GM18858 (cell line): ENCODE measurements around the gene IQSEC1.

Experiments used
- ATAC-seq: cut with Tn5 transposase; IDR thresholded peaks from one replicate; pipeline ENCODE4 v1.9.1; 2021; ENCODE audit not compliant: unreplicated experiment

Gene IQSEC1

GRCh38 chr3:13051066-13051465 lies 22.2 kb downstream of the IQSEC1 start:
- no peak for ATAC-seq

- no peak for ATAC-seq
Measured at GRCh38 chr3:13050446-13050845, 22.8 kb downstream of the IQSEC1 start.

GRCh38 chr3:13049400-13049799 lies 23.8 kb downstream of the IQSEC1 start:
- ATAC-seq: no peak

- no peak for ATAC-seq
Measured at GRCh38 chr3:13047296-13048165, 25.7 kb downstream of the IQSEC1 start.

DNA sequence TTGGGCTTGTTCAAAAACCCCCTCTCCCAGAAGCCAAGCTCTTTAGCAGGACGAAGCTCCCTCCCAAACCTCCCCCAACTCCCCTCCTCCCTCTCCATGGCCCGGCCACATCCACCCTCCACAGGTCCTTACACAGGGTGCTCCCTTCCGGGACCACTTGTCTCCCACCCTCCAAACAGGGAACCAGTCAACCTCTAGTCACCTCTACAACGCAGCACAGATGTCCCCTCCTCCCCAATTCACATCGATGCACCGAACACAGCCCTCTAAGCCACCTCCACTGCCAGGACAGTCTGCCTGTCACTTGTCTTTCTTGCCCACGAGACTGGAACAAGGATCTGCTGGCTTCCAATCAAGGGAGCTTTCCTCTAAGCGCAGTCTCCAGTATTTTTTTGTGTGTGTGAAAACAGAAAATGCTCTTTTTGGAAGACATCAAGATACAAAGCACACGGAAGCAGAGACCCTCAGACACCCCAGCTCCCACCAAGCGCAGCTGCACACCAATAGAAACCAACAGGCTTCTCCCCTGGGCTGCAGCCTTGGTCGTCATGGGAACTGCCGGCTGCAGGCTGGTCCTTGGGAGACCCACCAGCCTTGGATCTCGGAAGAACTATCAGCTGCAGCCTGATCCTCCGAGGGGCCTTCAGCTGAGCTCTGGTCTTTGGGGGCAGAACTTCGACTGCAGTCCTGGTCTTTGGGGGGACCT lies 26.5 kb downstream of the IQSEC1 start:
- ATAC-seq: peak; percentile 12

- peak; percentile 83 for ATAC-seq
Measured at GRCh38 chr3:13045904-13046568, 27.2 kb downstream of the IQSEC1 start.

DNA sequence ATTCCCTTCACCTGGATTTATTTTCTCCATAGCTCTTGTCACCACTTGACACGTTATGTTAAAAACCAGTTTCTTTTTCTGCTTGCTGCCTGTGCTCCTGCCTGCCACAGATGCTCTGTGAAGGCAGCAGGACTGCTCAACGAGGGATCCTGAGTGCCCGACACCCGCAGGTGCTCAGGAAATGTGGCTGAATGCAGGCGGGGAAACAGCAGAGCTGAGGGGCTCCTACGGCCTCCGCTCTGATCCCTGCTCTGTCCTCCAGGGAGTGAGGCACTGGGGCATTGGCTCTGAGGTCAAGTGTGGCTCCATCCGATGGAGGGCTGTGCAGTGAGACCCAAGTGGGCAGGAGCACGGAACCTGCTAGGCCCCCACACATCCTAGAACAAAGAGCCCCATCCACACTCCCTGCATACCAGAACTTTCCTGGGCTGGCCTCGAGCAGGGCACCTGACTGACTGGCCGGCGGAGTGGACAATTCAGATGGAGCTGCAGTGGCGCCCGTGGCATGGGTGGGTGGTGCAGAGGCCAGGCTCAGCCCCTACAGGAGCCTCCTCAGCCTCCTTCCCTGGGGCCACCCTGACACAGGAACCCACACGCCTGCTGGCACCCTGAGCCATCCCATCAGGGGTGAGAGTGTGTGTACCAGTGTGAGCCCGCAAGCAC lies 27.9 kb downstream of the IQSEC1 start:
- no peak for ATAC-seq

DNA sequence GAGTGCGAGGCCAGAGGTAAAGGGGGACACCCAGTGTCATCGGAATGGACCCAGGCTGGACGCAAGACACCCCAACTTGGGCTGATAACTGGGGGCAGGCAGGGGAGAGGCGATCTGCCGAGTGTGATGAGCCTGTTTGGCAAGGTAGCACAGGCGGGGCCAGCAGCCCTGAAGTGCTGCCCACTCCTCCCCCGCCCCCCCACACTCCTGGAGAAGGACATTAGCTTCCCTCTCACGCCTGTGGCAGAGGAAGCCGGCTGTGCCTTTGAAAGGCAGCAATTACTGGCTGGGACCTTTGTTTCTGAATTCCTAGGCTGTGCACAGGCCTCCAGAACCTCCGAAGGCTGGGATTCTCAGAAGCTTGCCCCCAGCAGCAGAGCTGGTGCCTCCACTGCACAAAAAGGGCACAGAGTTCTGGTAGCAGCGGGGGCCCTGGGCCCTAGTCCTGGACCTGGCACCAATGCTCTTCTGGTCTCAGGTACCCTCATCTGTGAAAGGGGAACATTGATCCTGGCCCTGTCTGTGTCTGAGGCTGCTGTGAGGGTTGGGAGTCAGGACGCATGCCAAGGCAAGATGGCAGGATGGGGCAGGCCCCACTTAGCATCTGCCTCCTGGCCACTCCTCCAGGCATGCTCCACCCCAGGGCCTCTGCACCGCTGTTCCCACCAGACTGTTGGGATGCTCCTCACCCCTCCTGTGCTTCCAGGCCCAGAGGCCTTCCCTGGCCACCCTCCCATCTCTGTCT lies 28.6 kb downstream of the IQSEC1 start:
- ATAC-seq: no peak

GRCh38 chr3:13043656-13044055 lies 29.6 kb downstream of the IQSEC1 start:
- ATAC-seq: no peak

- no peak for ATAC-seq
Measured at GRCh38 chr3:13042715-13043271, 30.4 kb downstream of the IQSEC1 start.

DNA sequence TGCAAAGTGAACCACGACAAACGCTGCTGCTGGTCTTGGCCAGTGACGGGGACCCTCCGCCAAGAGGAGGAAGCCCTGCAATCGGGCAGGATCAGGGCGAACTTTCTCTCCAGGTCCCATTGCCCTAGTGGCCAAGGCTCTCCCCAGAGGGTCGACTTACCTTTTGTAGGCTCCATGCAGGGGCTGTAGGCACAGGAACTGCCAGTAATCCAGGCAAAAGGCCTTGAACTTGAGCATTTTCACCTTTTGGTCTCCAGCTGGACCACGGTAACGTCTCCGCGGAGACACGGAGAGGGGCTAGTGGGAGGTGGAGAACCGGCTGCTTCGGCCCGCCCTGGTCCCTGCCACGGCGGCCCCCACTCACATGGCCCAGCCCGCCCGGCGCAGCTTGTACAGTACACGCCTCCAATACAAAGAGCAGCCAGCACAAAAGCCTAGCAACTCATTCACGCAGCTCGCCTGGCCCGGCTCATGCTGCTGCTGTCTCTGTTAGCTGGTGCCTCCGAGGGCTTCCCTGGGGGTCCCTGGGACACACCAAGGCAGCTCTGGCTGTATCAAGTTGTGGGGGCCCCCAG lies 31.0 kb downstream of the IQSEC1 start:
- no peak for ATAC-seq

- no peak for ATAC-seq
Measured at GRCh38 chr3:13041113-13041776, 32.0 kb downstream of the IQSEC1 start.

DNA sequence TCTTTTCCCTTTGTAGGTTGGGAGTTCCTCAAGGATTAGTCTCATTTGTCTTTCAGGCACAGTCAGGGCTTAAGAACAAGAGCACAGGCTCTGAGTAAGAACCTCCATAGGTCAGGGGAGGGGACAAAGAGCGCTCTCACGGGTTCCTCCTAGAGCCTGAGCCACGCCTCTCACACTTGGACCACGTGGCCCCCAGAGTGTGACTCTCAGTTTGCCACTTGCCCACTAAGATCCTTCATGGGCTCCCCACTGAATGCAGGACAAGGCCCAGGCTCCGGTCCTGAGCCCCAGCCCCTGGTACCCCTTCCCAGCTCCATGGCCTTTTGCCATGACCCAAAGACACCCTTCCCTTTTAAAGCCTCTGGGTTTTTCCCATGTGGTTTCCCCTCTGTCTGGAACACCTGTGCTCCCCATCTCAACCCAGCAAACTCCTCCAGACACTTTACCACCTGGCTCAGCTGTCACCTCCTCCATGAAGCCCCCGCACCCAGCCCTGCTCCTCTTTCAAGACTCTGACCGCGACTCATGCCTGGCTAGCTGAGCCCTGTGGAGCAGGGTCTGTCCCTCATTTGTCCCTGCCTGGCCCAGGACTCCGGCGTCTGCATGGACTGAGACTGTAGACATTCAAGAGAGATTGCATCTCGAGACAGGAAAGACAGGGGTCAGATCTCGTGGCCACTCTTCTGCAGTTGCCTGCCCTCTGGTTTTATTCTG lies 32.7 kb downstream of the IQSEC1 start:
- ATAC-seq: peak; percentile 92

- ATAC-seq: no peak
Measured at GRCh38 chr3:13039213-13039896, 33.9 kb downstream of the IQSEC1 start.

DNA sequence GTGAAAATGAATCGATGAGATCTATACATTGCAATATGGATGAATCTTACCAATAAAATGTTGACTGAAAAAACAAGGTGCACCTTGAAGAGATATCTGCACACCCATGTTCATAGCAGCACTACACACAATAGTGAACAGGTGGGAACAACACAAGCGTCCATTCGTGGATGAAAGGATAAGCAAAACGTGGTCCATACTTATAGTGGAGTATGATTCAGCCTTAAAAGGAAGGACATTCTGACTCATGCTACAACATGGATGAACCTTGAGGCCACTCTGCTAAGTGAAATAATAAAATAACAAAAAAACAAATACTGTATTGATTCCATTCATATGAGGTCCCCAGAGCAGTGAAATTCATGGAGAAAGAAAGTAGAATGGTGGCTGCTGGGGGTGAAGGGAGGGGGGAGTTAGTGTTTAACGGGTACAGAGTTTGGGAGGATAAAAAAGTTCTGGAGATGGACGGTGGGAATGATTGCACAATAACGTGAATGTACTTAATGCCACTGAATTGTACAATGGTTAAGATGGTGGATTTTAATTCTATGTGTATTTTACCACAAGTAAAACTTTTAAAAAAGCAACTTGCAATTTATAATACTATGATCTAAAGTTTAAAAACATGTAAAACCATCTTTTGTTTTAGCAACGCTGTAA lies 35.6 kb downstream of the IQSEC1 start:
- ATAC-seq: no peak

- no peak for ATAC-seq
Measured at GRCh38 chr3:13034861-13035260, 38.4 kb downstream of the IQSEC1 start.

GRCh38 chr3:13034109-13034800 lies 39.0 kb downstream of the IQSEC1 start:
- no peak for ATAC-seq
